GM18517 (cell line): ENCODE results near the gene ZEB2.

Experiments
- ATAC-seq: cut with Tn5 transposase; IDR thresholded peaks from one replicate; pipeline ENCODE4 v1.9.1; 2021; ENCODE audit warnings: mild to moderate bottlenecking, moderate library complexity; ENCODE audit not compliant: unreplicated experiment

Gene ZEB2

DNA sequence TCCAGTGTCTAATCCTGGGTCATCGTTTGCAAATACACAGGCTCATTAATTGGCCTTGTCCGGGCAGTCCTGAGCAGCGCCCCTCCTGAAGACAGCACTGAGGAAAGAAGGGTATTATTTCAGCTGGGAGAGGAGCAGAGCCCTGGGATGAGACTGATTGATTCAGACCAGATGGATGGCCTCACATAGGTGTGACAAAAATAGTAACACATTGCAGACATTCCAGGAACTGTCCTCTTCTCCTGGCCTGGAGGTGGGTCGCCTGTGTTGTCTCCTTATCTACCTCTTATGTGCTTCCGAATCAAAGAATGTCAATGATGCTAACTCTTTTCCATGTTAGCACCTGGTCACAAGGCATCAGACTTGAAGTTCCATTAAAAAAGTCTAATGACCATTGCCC, 45.9 kb downstream of the ZEB2 start:
- no peak for ATAC-seq

DNA sequence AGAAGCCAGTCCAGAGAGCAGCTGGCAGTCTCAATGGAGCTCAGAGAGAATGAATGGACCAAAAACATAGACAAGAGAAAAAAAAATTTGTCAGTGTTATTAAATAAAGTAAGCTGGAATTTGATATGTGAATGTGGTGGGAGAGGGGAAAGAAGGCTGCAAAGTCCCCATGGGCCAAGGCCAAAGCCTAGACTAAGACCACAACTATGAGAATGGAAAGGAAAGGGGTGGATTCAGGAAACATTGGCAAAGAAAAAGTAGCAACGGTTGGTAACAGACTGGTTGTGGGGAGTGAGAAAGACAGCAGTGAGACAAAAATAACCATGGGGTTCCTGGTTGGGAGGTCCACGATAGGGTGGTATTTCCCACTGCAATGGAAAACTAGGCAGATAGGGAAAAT, 47.0 kb downstream of the ZEB2 start:
- no peak for ATAC-seq

DNA sequence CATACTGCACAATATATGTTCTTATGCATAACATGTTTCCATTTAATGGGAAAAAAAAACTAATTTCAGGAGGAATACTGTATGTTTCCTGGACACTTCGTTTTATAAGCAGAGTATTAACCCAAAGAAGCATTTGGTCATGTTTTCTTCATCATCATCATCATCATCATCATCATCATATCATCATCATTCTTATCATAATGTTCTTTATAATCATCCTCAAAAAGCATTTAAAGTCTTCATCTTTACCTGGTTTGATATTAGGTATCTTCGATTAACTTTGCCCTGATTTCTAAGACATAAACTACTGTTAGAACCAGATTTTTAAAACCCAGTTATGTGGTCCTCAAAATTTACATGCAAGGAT, 47.9 kb downstream of the ZEB2 start:
- ATAC-seq = no peak

DNA sequence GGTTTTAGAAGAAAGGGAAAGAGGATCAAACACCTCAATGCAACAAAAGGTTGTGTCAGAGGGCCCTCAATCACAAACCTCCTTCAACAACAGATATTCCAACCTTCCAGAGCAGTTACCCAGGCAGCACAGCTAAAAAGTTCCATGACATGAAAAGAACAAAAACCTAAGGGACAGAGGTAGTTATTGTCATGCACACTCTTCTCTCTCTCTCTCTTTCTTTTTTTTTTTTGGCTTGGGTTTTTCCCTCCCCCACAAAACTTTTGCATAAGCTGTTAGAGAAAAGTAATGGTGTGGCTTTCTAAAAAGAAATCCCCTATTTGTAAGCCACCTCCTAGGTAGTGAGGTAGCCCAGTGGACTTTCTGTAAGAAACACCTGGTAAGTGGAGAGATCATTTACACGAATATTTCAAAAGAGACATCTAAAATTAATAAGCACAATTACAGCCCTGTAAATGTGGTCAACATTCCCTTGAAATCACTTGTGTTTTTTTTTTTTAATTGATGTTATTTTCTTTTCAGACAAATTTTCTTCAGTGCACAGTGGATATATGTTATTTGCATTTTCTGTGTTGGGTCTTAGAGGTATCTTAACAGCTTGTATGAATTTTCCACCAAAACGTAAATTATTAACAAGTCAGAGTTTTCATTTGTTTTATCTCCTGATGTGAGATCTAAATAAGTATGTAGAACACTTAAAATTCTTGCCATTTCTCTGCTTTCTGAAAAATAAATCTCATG, 48.4 kb downstream of the ZEB2 start:
- peak; percentile 84 for ATAC-seq

DNA sequence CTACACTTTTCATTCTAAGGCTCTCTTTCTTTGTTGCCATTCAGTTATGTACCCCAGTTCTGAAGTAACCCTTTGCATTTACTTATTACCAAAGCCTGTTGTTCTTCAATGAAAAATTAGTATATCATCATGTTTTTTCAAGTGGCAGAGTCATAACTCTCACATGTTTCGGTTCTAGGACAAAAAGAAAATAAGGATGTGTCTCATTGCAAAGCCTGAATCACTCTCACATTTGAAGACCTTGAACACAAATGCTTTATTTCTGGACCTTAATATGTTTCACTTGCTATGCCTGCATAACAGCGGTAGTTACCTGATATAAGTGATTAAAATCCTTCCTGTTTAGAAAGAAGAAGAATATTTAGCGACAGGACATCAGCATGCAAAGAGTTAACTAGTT, 49.1 kb downstream of the ZEB2 start:
- ATAC-seq = no peak

DNA sequence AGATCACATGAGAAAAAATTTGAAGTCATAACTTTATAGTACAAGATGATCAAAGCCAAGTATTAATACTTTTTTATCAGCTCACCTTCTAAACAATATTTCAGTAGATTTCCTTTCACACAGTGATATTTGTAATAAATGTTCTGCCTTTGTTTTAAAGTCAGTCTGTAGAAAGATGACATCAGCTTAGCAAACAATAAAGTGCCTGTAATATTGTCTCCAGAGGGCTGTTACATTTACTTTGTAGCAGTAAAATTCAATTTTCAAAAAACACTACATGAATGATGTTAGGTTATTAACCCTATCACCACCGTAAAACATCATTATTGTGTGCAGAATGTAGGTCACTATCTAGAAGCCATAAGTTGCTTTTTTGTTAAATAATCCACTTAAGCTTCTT, 49.6 kb downstream of the ZEB2 start:
- no peak for ATAC-seq

DNA sequence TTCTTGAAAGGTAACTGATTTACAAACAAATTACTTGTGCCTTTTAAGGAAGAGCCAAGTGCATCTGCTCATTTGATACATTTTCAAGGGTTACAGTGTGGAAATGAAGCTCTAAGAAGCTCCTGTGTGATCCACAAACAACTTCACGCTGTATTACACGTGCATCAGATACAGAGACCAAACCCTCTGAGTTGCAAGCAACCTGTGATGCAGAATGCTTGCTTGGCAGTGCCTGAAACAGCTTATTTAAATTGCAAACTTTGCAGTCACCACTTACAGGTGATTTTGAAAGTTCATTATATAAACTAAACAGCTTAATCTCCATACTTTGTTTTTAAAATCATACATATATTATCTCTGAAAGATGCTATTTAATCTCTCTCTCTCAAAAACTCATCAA, 50.1 kb downstream of the ZEB2 start:
- no peak for ATAC-seq

DNA sequence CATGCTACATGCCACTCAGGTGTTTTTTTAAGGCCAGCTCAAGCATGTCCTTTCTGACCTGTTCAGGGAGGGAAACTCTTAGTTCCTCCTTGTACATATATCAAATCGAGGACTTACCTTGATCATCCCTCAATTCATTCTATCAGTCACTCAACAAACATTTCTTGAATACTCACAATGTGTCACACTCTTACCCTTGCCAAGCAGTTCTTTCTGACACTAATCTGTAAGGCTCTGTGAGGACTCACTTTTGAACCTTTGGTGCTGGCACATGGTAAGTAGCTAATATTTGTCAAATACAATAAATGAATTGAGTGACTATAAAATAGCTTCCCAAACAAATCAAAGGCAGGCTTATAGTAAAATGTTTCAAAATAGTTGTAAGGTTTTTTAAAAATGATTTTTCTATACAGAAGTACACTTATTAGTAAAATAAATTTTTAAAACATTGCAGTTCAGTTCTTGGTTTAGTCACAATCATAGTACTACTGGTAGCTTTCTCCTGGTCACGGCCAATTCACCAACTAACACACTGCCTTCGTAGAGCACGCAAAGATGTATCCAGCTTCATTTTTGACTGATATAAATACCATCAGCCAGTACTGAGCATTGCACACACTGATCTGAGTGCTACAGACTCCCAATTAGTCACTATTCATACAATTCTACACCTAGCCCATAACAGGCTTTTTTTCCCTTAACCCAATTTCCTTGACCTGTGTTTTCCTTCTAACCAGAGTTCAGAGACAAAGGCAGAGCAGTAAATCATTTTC, 50.9 kb downstream of the ZEB2 start:
- ATAC-seq = no peak

DNA sequence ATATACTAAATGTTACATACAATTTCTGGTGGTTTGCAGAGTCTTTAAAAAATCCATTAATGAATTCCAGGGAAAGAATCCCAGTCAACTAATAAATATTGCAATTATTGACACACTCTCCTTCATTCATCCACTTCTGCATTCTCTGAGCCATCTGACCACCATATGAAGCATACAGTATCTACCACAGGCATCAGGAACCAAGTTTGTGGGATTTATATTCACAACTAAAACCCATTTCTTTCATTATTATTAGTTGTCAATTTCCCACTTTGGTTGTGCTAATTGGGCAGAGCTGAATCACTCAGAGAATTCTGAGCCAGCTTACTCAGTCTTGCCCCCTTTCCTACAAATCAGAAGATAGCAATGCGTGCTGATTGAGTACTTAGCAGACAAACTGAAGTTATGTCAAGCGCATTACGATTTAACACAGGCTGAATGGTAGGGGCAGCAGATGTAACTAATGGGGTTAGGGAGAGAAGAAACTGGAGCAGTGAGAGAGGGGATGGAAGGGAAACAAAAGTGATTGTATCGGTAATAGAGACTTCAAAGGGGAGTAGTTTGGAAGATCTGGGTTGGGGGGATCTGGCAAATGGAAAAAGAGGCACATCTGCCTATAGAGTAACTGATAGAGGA, 52.3 kb downstream of the ZEB2 start:
- no peak for ATAC-seq

DNA sequence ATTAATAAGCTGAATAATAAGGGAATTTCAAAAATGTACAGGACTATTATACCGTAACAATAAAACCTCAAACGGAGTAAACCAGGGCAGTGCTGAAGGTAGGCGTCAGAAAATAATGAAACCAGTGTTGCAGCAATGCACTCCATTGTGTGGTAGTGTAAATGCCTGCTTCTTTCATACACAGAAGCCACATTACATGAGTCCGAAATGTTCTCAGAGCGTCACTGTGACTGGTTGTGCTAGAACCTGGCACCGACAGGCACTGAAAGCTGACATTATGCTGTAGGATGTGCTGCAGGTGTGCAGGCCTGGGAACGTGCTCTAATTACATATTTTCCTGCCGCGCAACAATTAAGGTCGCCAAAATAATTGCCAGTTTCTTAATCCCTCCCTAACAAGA, 53.3 kb downstream of the ZEB2 start:
- ATAC-seq = no peak

DNA sequence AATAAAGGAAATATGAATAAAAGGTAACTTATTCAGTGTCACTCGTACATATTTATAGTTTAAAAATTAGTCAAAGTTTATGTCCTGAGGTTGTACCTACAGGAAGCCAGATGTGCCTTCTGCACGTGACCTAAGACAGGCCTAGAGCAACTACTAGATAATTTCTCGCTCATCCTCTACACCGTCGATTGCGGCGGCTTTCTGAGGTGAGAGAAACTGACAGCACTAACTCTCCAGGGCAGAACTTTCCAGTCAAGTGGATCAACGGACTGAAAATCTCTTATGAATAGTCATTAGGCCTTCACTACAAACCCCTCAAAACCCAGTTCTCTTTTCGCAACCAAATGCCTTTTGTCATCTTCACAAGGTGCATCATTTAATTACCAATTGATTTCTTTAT, 54.2 kb downstream of the ZEB2 start:
- no peak for ATAC-seq

DNA sequence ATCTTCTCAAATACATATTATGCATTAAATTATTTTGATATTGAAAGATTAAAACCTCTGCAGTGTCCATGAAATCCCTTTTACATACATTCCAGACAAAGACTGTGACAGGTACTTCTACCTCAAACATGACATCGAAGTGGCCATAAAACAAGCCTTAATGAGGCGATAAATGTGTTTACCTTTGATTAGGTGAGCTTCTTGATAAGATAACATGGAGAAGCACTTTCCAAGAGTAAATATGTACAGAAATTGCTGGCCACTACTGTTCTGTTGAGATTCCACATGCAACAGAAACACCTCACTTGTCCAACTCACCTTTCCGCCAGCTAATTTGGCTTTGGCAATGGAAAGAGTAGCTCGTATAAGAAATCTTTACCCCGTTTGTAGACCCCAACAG, 55.2 kb downstream of the ZEB2 start:
- ATAC-seq = no peak

DNA sequence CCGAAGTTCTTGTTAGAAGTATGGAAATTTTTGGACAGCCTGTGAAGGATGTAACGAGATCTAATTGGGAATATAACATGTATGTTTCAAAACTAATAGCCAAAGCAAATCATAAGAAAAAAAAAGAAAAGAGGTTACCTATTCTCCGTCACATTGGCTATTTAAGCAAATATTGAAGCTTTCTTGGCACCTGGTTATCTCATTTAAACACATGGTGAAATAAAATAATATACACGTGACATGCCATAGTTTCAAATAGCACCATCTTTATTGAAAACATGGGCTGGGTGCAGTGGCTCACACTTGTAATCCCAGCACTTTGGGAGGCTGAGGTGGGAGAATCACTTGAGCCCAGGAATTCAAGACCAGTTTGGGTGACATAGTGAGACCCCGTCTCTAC, 56.7 kb downstream of the ZEB2 start:
- ATAC-seq = no peak

DNA sequence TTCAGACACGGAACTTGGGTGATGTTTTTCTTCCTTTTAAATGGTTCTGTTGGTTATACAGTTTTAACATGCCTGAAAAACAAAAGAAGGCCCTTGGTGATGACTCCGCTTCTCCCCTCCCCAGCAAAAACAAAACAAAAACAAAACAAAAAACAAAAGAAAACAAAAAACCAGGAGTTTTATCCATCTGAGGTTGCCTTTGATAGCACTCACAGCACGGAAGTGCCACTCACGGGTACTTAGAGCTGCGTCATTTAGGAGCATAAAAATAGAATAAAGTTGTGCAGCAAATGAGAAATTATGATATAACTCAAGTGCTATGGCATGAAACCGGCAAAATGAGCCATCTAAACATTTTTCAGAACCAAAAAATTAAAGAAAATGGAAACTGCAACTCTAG, 57.7 kb downstream of the ZEB2 start:
- no peak for ATAC-seq

DNA sequence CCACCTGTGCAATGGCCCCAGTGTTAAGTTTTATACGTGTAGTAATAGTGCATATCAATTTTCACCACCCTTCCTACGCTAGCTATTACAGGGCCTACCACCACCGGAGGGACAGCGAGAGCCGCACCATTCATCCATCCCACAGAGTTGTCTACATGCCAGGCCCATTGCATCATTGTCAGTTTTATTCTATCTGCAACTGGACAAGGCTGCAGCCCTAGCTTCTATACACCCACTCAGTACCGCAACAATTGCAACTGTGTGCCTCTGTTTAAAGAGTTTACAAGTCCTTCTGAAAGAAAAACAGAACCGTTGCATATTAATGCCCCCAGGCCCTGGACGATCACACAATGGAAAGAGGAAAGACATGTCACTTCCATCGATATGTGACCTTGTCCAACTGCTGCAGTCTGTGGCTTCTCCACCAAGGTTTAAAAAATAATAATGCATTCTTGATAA, 58.6 kb downstream of the ZEB2 start:
- no peak for ATAC-seq

DNA sequence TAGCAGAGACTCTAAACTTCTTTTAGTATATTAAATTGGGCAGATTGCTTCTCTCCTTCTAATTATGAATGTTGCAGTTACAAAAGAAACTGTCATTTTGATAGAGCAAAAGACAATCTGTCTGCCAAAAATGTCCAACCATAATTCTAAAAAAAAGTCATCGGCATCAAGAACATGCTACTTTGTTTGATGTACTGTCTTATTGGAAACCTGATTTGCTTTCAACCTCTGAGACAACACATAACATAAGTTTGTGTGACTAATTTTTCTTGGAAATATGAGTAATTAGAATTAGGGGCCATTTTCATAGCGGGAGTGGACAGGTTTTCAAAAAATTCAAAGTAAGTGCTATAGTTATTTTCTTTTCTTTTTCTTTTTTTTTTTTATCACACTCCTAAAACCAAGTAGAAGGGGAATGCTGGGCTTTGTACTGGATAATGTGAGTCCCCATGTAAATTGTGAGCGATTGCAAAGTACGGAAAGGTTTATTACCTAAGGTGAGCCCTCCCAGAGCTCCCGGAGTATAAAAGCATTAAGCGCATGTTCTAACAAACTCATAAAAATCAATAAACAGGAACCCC, 59.1 kb downstream of the ZEB2 start:
- no peak for ATAC-seq

DNA sequence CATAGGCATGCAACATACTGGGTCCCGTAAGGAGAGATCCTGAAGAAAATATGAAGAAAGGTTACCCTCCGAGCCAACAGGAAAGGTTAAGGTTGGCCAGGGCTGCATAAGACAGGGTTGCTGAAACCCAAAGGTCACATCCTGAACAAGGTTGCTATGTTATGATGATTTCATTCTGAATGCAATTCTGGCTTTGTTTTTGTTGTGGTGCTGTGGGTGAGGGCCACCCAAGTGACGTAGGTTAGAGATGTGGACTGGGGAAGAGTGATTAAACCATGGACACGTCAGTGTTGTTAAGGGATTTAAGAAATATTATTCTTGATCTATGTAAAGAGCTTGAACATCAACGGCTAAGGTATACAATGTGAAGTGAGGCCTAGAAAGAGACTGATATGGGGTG, 60.0 kb downstream of the ZEB2 start:
- ATAC-seq = no peak

DNA sequence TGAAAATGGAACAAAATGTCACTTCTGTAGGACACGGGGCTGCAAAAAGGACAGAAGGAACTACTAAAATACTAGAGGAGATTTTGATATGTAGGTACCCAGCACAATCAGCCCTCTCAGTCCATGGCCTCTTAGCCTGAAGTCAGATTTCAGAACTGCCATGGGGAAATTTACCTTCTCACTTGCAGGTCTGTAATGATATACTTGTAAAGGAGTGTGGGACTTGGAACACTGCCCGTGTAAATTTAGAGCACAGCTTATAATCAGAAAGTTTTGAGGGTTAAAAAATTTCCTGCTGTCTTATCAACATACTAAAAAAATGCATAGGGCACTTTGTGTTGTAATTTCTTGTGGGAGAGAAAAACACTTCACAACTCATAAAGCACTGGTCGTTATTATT, 60.6 kb downstream of the ZEB2 start:
- no peak for ATAC-seq

DNA sequence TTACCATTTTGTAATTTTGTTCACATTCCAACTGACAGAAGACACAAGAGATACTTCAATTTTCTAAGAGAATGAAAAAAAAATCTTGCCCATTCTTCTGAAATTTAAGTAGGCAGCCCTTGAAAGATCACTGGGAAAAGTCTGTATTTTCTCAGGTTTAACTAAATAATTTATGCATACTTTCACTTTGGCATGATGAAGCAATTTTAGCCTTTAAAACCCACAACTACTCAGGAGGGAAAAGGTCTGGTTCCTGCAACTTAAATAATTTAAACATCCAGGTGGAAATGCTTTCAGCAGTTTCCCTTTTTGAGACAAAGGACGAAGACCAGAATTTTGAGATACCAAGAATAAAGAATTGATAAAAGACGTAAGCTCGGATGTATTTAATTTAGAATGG, 61.4 kb downstream of the ZEB2 start:
- no peak for ATAC-seq

DNA sequence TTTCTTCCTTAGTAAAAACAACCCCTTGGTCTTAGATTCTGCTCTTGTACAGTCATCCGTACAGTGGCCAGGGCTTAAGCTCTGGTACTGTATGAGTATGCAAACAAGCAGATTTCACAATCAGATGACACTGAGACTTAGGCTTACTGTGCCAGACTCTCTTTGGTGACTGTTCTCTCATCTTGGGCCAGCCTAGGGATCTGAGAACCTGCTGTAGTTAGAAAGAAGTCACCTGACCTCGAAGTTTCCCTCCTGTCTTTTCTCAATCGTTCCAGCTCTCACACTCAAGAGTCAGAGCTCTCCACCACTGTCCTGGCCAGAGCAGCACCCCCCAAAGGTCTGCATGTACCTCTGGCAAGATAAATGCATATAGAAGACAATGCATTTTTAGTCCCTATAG, 63.2 kb downstream of the ZEB2 start:
- no peak for ATAC-seq

DNA sequence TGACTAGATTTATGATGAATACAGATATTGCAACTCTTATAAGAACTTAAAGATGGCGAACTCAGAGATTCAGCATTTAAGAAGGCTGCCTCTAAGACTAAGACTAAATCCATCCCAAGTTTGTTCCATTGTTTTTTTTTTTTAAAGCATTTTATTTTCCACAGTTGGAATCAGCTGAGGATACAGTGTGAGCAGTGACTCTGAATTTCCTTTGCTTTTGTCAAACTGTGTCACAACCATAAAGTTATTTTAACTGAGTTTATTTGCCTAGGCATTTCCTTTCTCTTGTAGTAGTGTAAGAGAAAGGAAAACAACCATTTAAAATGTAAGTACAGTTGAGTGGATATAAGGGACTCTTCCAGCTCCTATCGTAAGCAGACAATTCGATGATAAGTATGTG, 63.9 kb downstream of the ZEB2 start:
- ATAC-seq = no peak
